Adrenal gland (tissue), 12 donors: ENCODE data around the gene CCDC27. TPM values are rescaled to one million over a fixed set of nuclear protein-coding genes. Genes with fewer than 3 reads are reported as not detected.

Source experiments
- DNase-seq, 7 donors: peaks; one replicate each; pipeline ENCODE4 v3.0.0-alpha.2; 2019 to 2020
- H3K27ac ChIP-seq, 5 donors: fragments of 200-600 bp; sonication (generic) in 4 of 5; 1 replicate in 3 of 5; 2 replicates in 2 of 5; pipeline versions ENCODE4 v1.5.1 to v1.8.0; 2016 to 2020; ENCODE audit warnings: mild to moderate bottlenecking in 1 of 5
- H3K27me3 ChIP-seq: fragments of 200-600 bp; 2 replicates; pipeline ENCODE4 v1.8.0; 2021
- H3K36me3 ChIP-seq, 2 donors: fragments of 200-600 bp; replicated peaks in 1 of 2; 1 replicate in 1 of 2; 2 replicates in 1 of 2; pipeline versions ENCODE4 v1.5.1 to v1.8.0; 2018 to 2022
- H3K4me1 ChIP-seq, 2 donors: fragments of 200-600 bp; replicated peaks in 1 of 2; 1 replicate in 1 of 2; 2 replicates in 1 of 2; pipeline versions ENCODE4 v1.5.1 to v1.8.0; 2018 to 2021
- H3K4me3 ChIP-seq, 4 donors: fragments of 200-600 bp; sonication (generic) in 3 of 4; one replicate each; pipeline ENCODE4 v1.5.1; 2016 to 2018
- H3K9me3 ChIP-seq, 3 donors: fragments of 200-600 bp; sonication (generic) in 1 of 3; replicated peaks in 1 of 3; 1 replicate in 2 of 3; 2 replicates in 1 of 3; pipeline versions ENCODE4 v1.5.1 to v1.8.0; 2016 to 2021
- POLR2A ChIP-seq, 2 donors: fragments of 450-650 bp; IDR thresholded peaks; one replicate each; pipeline ENCODE4 v1.6.1; 2017; ENCODE audit warnings: antibody characterized with exemption in 2 of 2, mild to moderate bottlenecking in 2 of 2, moderate library complexity in 1 of 2
- WGBS, 4 donors: extraction: QIAGEN DNeasy Blood & Tissue Kit in 2 of 4; methylation state at CpG; one replicate each; pipeline versions ENCODE4 v1.1.5 to v1.1.7; 2013 to 2017; 5-methylcytosine and 5-hydroxymethylcytosine counted together
- intact Hi-C, 2 donors: fragments of 100-400 bp; cut with DNase I; formaldehyde crosslinking; loops; one replicate each; pipeline versions ENCODE4 v1.14.1 to v1.15.0; 2022 to 2023
- polyA plus RNA-seq, 3 donors: library from polyadenylated mRNA; stranded (reverse); fragments of 200-250 nt in 2 of 3; fragments of 350-450 nt in 1 of 3; fragmentation: Illumina TruSeq in 1 of 3; extraction: RNeasy Lipid Tissue Mini Kit (QIAGEN cat#74804) in 1 of 3; gene quantifications; one replicate each; pipeline ENCODE4 v1.2.3, GENCODE V29; 2013 to 2014
- total RNA-seq, 9 donors: library from RNA; depleted of rRNA in 4 of 9; stranded (reverse); fragments of >200 nt in 4 of 9; fragments of 120-200 nt in 1 of 9; fragmentation: NEBNext Ultra II Directional in 1 of 9; extraction: Animal tissue kit (Norgen Biotek cat#: 25700) in 1 of 9; gene quantifications; one replicate each; pipeline versions ENCODE4 v1.1.0 to v1.2.4, GENCODE V29; 2013 to 2023
- TF ChIP-seq, protein P1 (sequence below), 6 experiments: fragments of 450-650 bp in 4 of 6; fragments of 200-600 bp in 2 of 6; sonication (generic) in 1 of 6; IDR thresholded peaks; 1 replicate in 5 of 6; 2 replicates in 1 of 6; pipeline versions ENCODE4 v1.5.1 to v1.8.0; 2016 to 2021; ENCODE audit warnings: antibody characterized with exemption in 6 of 6, mild to moderate bottlenecking in 2 of 6, moderate library complexity in 1 of 6
- donor health status: healthy with polysubstance abuse.
- donor health status: Bipolar disorder and iron deficiency.
- donor health status: DM: yes; HTN: yes; CAD: no.
- donor health status: DM: no; HTN: no; CAD: no.
- donor health status: DM: no; HTN: no; CAD: no.
- donor health status: DM: yes; HTN: yes; CAD: no.

The CCDC27 gene
- total and polyA plus RNA-seq, 12 donors: not detected

DNA sequence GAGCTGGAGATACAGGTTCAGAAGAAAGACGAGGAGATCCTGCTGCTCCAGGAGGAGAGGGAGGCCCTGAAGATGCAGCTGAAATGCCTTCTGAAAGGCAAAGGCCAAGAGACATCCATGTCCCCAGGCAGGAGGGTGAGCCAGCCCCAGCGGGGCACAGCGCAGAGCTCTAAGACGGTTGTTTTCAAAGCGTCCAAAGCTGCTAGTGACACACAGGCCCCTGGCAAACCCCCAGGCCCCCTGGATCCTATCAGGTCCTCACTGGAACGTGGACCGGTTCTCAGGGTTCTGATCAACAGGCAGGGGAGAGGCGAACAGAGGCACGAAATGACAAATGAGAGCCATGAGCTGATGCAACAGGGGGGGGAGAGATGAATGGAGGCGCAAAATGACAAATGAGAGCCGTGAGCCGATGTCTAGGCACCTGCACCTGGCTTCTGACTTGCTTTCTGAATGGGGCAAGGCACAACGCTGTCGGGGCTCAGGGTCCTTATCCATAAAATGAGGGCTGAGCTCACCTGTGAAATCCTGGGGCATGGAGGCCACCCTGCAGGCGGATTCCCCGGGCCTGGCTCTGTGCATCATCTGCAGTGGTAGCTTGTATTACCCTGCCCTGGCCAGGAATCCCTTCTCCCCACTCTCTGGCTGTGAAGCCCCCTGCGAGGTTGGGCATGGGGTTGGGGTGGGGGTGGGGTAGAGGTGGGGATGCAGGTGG, 9.2 kb downstream of the CCDC27 start:
- Histone ChIP-seq H3K9me3 (no peaks in the 10 kb centered on the region), H3K36me3 (no peaks in the 10 kb centered on the region), H3K27ac (no peak overlapping the region), H3K27me3 (peaks cover 13% of the 10 kb centered on the region), H3K4me3 (no peak overlapping the region), H3K4me1 (no peaks in the 10 kb centered on the region)
- no peak for DNase-seq
- WGBS, 4 donors: 78 to 87% (median 85%) methylated on average over 14 to 17 of the region's 17 CpGs
- intact Hi-C loops: no loop called here
- TF ChIP-seq, protein P1, sequence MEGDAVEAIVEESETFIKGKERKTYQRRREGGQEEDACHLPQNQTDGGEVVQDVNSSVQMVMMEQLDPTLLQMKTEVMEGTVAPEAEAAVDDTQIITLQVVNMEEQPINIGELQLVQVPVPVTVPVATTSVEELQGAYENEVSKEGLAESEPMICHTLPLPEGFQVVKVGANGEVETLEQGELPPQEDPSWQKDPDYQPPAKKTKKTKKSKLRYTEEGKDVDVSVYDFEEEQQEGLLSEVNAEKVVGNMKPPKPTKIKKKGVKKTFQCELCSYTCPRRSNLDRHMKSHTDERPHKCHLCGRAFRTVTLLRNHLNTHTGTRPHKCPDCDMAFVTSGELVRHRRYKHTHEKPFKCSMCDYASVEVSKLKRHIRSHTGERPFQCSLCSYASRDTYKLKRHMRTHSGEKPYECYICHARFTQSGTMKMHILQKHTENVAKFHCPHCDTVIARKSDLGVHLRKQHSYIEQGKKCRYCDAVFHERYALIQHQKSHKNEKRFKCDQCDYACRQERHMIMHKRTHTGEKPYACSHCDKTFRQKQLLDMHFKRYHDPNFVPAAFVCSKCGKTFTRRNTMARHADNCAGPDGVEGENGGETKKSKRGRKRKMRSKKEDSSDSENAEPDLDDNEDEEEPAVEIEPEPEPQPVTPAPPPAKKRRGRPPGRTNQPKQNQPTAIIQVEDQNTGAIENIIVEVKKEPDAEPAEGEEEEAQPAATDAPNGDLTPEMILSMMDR (IDR thresholded peaks at IDR 0.05): no peak
- no peak for TF ChIP-seq POLR2A (IDR thresholded peaks at IDR 0.05)

DNA sequence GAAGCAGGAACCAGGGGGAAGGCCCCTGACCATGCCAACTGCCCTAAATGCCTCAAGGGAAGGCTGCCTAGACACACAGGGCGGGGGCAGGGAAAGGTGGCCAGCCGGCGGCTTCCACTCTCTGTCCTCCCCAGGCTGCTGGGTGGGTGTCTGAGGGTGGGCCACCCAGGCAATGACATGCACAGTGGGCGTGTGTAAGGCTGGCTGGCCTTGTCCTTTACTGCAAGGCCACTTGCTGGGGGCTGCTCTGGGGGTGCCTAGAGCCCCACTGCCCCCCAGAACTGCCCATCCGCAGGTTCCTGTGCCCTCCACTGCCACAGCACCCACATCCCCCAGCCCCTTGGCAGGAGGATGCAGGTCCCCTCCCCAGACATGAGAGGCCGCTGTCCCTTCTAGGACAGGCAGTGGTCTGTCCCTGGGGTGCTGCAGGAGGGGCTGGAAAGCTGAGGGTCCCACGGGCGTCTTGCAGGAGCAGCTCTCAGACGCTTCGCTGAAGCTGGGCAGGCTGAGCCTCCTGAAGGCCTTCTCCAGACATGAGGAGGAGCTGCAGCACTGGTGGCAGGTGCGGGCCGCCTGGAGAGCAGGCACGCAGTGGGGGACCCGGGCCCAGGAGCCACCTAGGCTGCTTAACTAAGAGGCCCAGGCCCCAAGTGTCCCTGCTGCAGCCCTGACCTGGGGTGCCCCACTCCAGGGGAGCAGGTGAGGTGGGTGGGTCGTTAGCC, 10.1 kb downstream of the CCDC27 start:
- Histone ChIP-seq H3K36me3 (no peaks in the 10 kb centered on the region), H3K27ac (no peak overlapping the region), H3K4me3 (no peak overlapping the region), H3K9me3 (no peaks in the 10 kb centered on the region), H3K27me3 (peaks cover 13% of the 10 kb centered on the region), H3K4me1 (no peaks in the 10 kb centered on the region)
- no peak for TF ChIP-seq POLR2A (IDR thresholded peaks at IDR 0.05)
- TF ChIP-seq, protein P1 (IDR thresholded peaks at IDR 0.05): no peak
- DNase-seq: no peak
- WGBS, 4 donors: 73 to 83% (median 79%) methylated on average over 3 to 15 of the region's 15 CpGs
- intact Hi-C loops: no loop called here

- Histone ChIP-seq H3K27me3 (peaks cover 13% of the 10 kb centered on the region), H3K27ac (no peak overlapping the region), H3K9me3 (no peaks in the 10 kb centered on the region), H3K4me1 (no peaks in the 10 kb centered on the region), H3K4me3 (no peak overlapping the region), H3K36me3 (no peaks in the 10 kb centered on the region)
- intact Hi-C loops: no loop called here
- 77 to 88% (median 83%) methylated on average over 8 to 12 of the region's 12 CpGs for WGBS, 4 donors
- no peak for TF ChIP-seq POLR2A (IDR thresholded peaks at IDR 0.05)
- TF ChIP-seq, protein P1 (IDR thresholded peaks at IDR 0.05): no peak
- no peak for DNase-seq
Observed at GRCh38 chr1:3762873-3763228, 10.6 kb downstream of the CCDC27 start.

GRCh38 chr1:3763351-3764125, 11.3 kb downstream of the CCDC27 start:
- no peak overlapping the region for H3K27ac ChIP-seq
- DNase-seq: no peak
- intact Hi-C loops: no loop called here
- no peaks in the 10 kb centered on the region for H3K36me3 ChIP-seq
- H3K27me3 ChIP-seq: peaks cover 13% of the 10 kb centered on the region
- no peak overlapping the region for H3K4me3 ChIP-seq
- TF ChIP-seq, protein P1 (IDR thresholded peaks at IDR 0.05): no peak
- TF ChIP-seq POLR2A (IDR thresholded peaks at IDR 0.05): no peak
- H3K9me3 ChIP-seq: no peaks in the 10 kb centered on the region
- 81 to 85% (median 82%) methylated on average over 25 to 31 of the region's 31 CpGs for WGBS, 4 donors
- H3K4me1 ChIP-seq: no peaks in the 10 kb centered on the region
